GM23248 (cell line): ENCODE measurements around the gene DNAI1.

ENCODE experiments used
- EZH2 ChIP-seq: fragments of 200-600 bp; sonication (generic); IDR thresholded peaks from 2 replicates; pipeline ENCODE4 v1.6.1; 2018; ENCODE audit warnings: antibody characterized with exemption, mild to moderate bottlenecking; ENCODE audit not compliant: insufficient read depth, poor library complexity, severe bottlenecking
- EZH2phosphoT487 ChIP-seq: fragments of 200-600 bp; sonication (generic); IDR thresholded peaks from 2 replicates; pipeline ENCODE4 v1.6.1; 2018; ENCODE audit warnings: antibody characterized with exemption, moderate library complexity, mild to moderate bottlenecking, low read depth; ENCODE audit not compliant: insufficient read depth

DNA sequence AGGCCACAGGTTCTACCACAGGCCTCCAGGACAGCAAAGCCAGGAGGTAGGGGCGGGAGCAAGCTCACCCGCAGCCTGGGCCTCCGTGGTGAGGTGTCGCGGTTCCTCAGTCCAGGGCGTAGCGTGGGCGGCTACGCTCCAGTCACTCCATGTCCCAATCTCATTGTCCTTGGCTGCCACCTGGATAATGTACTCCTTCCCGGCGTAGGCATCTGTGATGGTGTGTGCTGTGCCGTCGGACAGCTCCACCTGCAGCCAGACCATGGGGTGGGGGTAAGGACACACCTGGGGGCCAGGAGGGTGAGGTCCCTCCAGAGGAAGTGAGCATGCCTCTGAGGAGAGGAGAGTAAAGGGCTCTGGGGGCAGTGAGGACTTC lies 94.0 kb downstream of the DNAI1 start:
- TF ChIP-seq EZH2 (no peak), EZH2phosphoT487 (no peak)
